ENCODE data around the gene CYP1A2.
A peak's percentile ranks its signal among the peaks of the same experiment; 100 is the strongest.

CYP1A2 gene

GRCh38 chr15:74742422-74742821 is 6.2 kb upstream of the CYP1A2 start:
- no peak for DNase-seq (ENCODE audit: low read depth)

GRCh38 chr15:74746389-74746788 is 2.3 kb upstream of the CYP1A2 start:
- no peak for DNase-seq (ENCODE audit: low read depth)

DNA sequence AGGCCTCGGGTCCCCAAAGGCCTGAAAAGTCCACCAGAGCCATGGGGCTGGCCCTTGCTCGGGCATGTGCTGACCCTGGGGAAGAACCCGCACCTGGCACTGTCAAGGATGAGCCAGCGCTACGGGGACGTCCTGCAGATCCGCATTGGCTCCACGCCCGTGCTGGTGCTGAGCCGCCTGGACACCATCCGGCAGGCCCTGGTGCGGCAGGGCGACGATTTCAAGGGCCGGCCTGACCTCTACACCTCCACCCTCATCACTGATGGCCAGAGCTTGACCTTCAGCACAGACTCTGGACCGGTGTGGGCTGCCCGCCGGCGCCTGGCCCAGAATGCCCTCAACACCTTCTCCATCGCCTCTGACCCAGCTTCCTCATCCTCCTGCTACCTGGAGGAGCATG is 1.2 kb downstream of the CYP1A2 start:
- no peak for DNase-seq (ENCODE audit: low read depth)

GRCh38 chr15:74750751-74751150 is 2.1 kb downstream of the CYP1A2 start:
- DNase-seq (ENCODE audit: low read depth), result no peak

GRCh38 chr15:74752011-74752410 is 3.4 kb downstream of the CYP1A2 start:
- no peak for DNase-seq (ENCODE audit: low read depth)

GRCh38 chr15:74752531-74752930 is 3.9 kb downstream of the CYP1A2 start:
- DNase-seq (ENCODE audit: low read depth), result peak; percentile 78

DNA sequence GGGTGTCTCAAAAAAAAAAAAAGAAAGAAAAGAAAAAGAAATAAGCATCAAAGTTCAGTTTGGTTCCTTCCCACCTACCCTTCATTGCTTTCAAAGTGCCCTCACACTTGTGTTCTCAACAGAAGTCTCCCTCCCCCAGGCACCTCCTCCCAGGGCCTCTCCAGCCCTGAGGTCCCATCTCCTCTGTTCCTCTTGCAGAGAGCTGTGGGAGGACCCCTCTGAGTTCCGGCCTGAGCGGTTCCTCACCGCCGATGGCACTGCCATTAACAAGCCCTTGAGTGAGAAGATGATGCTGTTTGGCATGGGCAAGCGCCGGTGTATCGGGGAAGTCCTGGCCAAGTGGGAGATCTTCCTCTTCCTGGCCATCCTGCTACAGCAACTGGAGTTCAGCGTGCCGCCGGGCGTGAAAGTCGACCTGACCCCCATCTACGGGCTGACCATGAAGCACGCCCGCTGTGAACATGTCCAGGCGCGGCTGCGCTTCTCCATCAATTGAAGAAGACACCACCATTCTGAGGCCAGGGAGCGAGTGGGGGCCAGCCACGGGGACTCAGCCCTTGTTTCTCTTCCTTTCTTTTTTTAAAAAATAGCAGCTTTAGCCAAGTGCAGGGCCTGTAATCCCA is 6.1 kb downstream of the CYP1A2 start:
- DNase-seq (ENCODE audit: low read depth), result no peak

DNA sequence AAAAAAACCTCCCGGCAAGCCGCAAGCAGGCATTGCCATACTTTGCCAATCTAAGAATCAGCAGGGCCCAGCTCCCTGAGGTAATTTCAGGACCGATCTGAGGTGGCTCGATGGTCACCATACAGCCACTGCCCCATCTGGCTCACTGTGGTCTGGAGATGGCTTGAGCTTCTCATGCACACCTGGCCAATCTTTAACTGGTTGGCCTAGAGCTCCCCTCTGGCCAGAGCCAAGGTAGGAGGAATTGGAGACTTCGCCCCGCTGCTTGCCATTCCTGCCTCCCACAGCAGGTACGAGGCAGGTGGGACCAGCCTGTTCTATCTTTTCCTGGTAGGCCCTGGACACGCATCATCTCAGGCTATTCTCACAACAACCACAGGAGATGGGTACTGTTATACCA is 10.1 kb downstream of the CYP1A2 start:
- DNase-seq (ENCODE audit: low read depth), result no peak

DNA sequence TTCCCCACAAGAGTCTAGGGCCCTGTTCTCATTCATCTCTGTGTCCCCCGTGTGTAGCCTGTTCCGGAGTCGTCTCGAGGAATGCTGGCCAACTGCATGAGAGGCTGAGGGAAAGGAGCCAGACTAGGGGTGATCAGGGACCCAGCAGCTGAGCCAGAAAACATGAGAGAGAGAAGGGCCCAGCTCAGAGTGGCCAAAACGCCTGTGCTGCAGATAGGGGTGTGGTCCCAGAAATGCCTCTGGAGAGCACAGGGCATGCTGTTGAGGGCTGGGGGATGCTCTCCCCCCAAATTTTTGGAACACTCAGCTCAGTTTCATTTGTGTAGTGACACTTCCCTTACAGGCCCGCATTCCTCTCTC is 14.1 kb downstream of the CYP1A2 start:
- DNase-seq (ENCODE audit: low read depth), result no peak

- no peak for DNase-seq (ENCODE audit: low read depth)
These were observed 14.8 kb downstream of the CYP1A2 start for GRCh38 chr15:74763416-74763815.

GRCh38 chr15:74767167-74768098 is 18.8 kb downstream of the CYP1A2 start:
- DNase-seq (ENCODE audit: low read depth), result no peak

GRCh38 chr15:74768099-74768770 is 19.6 kb downstream of the CYP1A2 start:
- DNase-seq (ENCODE audit: low read depth), result no peak

- DNase-seq (ENCODE audit: low read depth), result no peak
These were observed 20.2 kb downstream of the CYP1A2 start for GRCh38 chr15:74768771-74769342.

DNA sequence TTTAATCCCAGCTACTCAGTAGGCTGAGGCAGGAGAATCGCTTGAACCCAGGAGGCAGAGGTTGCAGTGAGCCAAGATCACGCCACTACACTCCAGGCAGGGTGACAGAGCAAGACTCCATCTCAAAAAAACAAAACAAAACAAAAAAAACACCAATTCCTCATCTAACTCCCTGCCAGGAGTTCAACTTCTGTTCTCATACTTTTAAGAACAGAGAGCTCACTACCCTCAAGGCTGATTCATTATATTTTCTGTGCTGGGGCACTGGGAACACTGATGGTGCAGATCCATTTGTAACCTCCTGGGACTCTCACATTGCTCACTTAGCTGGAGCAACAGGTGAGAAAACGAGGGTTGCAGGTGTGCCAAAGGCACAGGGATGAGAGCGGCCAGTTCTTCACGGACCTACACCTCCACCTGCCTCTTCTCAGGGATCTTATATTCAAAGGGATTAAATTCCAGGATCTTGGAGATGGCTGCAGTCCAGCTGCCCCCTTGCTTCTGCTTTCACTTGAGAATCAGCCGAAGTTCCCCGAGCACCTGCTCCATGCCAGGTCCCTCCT is 20.9 kb downstream of the CYP1A2 start:
- no peak for DNase-seq (ENCODE audit: low read depth)

DNA sequence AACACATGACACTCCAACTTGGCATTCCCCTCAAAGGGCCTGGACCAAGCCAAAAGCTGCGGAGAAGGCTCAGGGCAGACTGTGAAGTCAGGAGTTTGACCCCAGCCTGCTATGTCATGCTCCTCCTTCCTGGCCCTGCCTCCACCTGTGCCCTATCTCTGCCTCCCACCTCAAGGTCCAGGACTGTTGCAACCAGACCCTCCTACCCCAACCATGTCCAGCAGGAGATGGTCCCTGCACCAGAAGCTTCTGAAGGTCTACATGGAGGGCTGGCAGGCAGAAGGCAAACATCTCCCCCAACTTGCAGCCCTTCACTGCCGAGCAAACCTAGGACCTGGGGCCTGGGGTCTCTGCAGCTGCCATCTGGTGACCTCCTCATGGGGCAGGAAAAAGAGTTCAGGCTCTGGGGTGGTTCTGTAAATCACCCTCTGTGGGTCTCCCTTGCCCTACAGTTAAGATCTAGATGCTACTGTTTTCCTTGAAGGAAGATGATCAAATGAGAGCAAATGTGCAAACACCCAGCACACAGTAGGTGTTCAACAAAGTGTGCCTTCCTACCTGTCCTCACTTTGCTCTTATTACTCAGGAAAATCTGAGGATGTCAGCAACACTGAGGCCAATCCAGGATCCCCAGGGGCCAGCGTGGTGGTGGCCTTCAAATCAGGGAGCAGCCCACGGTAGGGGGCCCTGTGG is 21.7 kb downstream of the CYP1A2 start:
- DNase-seq (ENCODE audit: low read depth), result no peak

DNA sequence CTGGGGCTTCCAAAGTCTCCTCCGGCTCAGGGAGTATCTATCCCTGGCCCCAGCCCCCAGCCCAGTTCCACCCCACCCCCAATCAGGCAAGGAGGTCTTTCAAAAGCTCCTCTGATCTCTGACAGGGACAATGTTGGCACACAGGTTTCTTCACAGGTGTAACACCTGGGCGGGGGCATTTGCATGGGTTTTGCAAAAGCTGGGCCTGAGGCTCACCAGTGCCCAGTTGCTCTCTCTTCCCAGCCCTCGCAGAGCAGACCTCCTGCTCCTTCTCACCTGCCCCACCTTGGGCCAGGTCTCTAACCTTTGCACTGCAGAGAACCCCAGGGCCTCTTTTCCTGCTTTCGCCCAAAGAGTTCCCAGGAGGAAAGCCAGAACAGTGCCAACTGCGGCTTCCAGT is 24.7 kb downstream of the CYP1A2 start:
- no peak for DNase-seq (ENCODE audit: low read depth)

DNA sequence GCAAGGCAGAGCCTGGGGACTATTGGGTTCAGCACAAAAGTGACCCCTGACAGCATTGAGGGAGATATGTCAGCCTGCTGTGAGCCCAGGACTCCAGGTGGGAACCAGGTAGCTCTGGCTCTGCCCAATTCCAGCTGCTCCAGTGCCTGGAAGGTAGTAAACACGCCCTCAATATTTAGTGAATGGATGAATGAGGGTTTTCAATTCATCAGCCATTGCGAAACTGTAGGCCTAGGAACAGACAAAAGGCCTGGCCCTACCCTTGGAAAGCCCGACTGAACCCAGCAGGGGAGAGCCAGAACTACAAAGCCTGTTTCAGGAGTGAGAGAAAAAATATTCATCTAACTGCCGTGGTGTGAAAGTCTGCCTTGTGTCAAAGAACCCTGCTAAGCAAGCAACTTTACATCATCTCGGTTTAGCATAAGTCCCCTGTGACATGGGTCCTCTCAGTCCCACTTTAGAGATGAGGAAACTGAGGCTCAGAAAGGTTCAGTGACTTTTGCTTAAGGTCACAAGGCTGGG is 25.1 kb downstream of the CYP1A2 start:
- no peak for DNase-seq (ENCODE audit: low read depth)

GRCh38 chr15:74775132-74775562 is 26.5 kb downstream of the CYP1A2 start:
- no peak for DNase-seq (ENCODE audit: low read depth)

DNA sequence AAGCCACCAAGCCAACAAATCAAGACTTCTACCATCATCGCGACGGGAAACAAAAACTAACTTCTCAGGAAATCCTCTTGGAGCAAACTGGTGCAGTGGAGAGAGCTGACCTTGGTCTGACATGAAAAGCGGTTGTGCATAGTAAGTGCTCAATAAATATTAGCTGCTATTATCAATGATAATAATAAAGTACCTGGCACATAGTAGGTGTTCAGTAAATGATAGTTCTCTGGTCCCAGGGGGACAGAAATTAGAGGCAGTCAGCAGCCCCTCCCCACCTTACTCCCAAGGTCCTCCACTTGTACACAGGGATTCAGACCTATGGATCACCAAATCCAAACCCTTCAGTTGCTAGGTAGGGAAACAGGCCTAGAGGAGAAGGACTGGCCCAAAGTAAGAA is 27.2 kb downstream of the CYP1A2 start:
- no peak for DNase-seq (ENCODE audit: low read depth)

DNA sequence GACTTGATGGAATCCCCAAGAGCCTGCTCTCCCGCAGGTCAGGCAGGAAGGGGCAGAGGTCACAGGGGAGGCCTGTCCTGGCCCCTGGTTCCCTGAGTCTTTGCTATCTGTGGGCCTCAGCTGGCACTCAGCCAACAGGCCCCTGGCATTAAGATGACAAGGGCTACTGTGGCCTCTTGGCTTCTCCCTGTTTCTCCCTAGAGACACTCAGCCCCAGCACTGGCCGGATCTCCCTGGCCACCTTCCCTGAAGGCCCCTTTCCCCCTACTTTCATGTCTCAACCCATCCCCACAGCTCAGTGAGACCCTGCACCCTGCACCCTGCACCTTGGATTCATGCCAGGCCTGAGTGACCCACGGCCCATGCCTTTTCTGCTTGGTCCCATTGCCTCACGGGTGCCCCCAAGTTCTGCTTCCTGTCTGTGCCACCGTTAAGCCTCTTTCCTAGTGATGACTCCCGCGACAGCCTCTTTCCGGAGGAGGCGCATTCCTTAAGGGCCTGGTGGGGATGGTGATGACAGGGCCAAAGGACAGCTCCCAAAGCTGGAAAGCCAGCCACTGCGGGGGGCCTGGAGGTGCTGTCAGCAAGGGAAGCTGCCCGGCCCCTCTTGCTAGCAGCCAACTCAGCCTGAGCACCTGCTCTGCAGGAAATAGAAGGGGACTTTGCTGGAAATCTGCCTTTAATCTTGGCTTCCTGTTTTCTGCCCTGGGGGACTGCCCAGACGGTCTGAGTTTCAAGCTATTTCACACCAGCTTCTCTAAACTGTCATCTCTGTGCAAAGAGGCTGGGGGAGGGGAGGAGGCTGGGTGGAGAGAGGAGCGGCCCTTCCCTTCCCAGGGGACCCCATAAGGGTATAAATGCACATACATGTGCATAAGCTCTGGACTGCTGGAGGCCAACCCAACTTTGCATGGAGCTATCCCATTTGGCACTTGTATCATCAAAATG is 28.4 kb downstream of the CYP1A2 start:
- no peak for DNase-seq (ENCODE audit: low read depth)
